GM21825 (cell line): ENCODE results near the gene SPATA13.

Experiments
- ATAC-seq: cut with Tn5 transposase; IDR thresholded peaks from one replicate; pipeline ENCODE4 v1.9.1; 2021; ENCODE audit warnings: mild to moderate bottlenecking, moderate library complexity; ENCODE audit not compliant: unreplicated experiment

Gene SPATA13

DNA sequence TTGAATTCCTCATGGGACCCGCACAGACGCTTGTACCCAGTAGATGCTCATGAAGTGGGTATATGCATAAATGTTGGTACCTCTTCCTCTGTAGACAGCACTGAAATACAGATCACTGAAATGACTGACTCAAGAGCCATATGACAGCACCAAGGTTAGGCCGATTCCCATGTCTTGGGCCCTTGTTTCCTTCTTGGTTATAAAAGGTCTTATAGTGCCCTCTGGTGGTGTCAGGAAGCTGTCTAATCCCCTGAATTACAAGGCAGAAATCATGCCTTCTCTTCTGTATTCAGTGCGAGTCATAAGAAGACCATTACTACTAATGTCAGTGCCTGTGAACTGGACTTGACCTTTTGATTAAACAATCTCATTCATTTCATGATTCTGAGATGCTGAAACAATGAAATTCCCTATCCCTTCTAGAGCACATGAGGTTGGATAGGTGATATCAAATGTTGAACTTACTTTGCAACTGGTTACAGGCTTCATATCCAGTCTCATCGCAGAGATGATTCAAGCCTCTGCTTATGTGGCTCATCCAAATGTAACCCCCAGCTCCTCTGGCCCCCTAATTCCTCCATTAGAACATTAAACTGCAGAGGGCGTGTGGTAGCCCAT is 59.7 kb downstream of the SPATA13 start:
- peak; percentile 31 for ATAC-seq

DNA sequence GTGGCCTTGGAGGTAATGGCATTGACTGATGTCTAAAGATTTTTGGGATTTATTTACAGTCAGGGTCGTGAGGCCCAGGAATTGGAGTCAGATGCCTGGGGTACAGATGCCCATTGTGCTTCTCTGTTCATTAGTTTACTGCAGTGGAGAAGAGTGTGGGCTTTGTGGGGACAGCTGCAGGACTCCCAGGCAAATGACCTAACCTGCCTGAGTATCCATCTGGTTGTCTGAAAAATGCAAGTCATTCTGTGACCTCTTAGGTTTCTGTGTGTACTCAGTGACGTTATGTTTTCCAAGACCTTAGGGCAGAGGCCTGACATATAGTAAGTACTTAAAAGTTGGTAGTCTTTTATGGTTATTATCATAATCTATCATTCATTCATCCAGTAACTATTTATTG is 60.5 kb downstream of the SPATA13 start:
- ATAC-seq = no peak

- no peak for ATAC-seq
Observed at GRCh38 chr13:24222756-24223155, 62.2 kb downstream of the SPATA13 start.

- peak; percentile 45 for ATAC-seq
Observed at GRCh38 chr13:24223341-24224231, 63.1 kb downstream of the SPATA13 start.

- peak; percentile 13 for ATAC-seq
Observed at GRCh38 chr13:24224232-24224680, 63.7 kb downstream of the SPATA13 start.

GRCh38 chr13:24225062-24225461 is 64.5 kb downstream of the SPATA13 start:
- no peak for ATAC-seq

- ATAC-seq = no peak
Observed at GRCh38 chr13:24225930-24226329, 65.4 kb downstream of the SPATA13 start.

- ATAC-seq = no peak
Observed at GRCh38 chr13:24226762-24227161, 66.2 kb downstream of the SPATA13 start.

DNA sequence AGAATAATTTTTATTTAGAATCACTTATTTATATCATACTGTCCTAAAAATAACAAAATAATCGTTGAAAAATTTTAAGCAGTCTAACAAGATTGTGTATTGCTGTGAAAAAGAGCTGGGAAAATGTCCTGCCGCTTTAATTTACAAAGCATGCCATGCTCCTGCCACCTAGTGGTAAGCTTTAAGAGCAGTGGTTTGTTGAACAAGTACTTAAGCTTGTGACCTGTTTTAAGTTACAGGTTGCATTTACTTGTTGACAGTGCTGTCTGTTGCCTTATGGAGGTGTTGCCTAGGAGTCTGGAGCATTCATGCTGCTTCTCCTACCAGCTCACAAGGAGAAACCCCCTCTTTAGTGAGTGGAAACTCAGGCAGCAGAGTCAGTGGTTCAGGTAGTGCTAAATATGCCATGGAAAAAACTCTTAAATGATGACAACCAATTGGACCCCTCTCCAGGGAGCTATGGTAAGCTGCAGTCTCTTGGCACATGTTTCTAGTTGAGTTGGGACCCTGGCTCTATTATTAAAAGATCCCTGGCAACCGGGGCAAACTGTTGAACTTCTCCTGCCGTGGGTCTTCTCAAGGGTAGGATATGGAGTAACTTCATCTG is 68.4 kb downstream of the SPATA13 start:
- ATAC-seq = no peak

DNA sequence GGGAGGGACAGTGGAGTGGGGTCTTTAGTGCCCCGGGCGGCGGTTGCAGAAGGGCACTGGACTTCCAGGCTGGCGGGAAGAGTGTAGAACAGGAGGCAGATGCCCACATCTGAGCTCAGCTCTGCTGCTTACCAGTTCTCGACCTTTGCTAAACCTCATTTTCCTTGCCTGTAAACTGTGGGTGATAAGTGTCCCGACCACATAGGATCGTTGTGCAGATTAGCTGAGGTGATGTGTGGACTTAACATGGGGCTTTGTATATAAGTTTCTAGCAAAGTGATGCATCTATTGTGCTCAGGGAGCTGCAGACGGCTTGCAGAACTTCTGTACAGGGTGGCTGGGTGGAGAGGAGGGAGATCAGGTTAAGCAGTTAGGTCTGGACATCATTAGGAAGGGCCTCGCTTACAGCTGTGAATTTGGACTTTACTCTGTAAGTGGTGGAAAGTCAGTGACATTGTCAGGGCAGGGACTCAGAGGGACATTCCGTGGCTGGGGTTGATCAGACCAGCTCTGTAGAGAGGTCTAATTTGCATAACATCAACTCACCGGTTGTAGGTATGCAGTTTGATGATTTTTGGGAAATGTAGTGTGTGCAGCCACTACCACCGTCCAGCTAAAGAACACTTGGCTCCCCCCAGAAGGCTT is 70.0 kb downstream of the SPATA13 start:
- no peak for ATAC-seq

- no peak for ATAC-seq
Observed at GRCh38 chr13:24231377-24231776, 70.9 kb downstream of the SPATA13 start.

DNA sequence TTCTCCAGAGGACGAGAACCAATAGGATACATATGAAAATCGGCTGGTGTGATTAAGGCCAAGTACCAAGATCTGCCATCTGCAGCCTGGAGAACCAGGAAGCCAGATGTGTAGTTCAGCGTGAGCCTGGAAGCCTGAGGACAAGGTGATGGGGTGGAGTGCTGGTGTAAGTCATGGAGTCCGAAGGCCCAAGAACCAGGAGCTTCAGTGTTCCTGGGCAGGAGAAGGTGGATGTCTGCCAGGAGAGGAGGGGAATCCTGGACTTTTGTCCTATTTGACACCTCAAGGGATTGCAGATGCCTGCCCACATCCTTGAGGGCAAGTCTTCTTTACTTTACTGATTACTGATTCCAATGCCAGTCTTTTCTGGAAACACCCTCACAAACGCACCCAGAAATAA is 71.5 kb downstream of the SPATA13 start:
- ATAC-seq = no peak

GRCh38 chr13:24232474-24232873 is 72.0 kb downstream of the SPATA13 start:
- no peak for ATAC-seq

DNA sequence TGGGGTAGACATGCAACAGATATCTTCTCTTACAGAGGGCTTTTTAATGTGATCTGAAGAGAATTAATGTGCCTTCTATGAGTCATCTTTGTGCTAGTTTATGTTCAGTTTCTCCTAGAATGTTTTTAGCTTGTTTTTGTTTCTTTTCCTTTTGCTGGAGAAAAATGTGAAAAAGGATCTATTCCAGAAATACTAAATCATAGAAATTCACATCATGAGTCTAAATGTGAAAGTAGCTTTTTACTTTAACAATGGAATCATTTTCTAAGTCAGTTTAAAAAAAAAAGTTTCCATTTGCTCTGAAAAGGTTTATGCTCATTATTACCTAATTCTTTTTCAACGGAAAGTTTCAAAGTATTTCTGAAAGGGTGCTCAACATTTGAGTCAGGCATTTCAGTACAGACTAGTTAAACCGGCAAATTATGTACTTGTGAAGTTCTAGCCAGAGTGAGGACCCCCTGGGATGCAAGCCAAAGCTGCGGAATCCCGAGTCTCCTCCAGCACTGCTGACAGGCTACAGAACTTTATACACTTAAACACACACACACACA is 72.9 kb downstream of the SPATA13 start:
- no peak for ATAC-seq

DNA sequence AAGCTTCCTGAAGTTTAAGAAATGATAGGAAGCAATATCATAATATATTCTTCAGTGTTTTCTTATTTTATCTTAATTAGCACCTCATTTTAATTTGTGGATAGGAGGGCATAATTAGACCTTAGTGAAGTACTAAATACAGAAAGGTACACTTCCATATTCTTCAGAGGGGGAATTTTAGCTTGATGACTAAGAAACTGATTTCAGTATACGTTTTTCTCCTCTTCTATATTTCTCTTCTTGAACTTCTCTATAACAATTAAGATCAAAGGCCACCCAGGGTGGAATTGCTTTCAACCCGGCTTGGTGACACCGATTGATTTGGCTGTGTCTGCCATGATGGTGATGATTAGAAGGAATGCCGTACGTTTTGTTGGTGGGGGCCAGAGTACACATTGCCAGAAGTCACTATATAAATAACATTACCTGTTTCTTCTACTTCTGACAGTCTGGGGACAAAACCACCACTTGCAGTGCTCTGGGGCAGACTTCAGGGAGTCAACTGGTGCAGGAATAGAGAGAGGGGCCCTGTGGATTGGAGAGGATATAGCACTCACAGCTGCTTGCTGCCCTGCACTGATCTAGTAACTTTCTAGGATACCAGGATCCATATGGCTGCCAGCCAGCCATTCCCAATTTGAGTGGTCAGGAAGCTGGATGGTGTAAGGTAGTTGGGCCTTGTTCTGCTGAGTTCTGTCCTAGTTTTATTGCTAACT is 73.8 kb downstream of the SPATA13 start:
- no peak for ATAC-seq

DNA sequence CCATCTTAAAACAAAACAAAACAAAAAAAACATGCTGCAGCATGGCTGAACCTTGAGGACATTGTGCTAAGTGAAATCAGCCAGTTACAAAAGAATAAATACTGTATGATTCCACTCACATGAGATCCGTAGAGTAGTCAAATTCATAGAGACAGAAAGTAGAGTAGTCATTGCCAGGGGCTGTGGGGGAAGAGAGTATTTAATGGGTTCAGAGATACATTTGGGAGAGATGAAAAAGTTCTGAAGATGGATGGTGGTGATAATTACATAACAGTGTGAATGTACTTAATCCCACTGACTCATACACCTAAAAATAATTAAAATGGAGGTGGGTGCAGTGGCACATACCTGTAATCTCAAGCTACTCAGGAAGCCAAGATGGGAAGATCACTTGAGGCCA is 76.8 kb downstream of the SPATA13 start:
- ATAC-seq = no peak

DNA sequence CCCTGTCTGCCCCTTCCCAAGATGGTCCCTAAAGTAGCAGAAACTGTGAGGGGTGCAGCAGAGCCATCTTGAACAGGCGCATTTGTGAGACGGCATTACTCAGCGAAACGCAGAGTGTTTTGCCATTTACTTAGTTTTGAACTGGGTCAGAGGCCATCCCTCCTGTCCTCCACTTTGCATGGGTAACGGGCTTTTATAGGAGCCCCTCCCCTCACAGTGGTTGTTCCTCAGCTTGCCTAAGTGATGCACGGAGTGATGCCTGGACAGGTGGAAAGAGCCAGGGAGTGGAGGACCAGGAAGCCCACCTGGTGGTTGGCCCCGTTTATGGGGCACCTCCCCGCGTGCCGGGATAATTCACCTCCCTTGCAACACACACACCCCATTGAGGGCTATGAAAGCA is 80.8 kb downstream of the SPATA13 start:
- no peak for ATAC-seq

- no peak for ATAC-seq
Observed at GRCh38 chr13:24242100-24242499, 81.6 kb downstream of the SPATA13 start.

DNA sequence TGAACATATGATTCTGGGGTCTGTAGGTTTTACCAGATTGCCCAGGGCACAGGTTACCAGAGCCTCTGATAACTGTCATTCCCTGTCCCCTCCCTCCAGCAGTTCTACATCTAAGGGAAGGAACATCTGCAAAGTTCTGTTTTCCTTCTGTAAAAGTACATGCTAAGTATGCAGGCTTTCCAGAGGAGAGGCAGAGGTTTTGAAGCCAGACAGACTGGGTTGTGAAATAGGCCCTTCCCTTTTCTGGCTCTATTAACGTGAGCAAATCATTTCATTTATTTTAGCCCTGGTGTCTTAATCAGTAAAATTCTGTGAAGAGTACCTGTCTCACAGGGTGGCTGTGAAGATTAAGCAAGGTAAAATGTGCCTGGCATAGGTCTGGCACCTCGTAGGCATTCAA is 82.8 kb downstream of the SPATA13 start:
- no peak for ATAC-seq

DNA sequence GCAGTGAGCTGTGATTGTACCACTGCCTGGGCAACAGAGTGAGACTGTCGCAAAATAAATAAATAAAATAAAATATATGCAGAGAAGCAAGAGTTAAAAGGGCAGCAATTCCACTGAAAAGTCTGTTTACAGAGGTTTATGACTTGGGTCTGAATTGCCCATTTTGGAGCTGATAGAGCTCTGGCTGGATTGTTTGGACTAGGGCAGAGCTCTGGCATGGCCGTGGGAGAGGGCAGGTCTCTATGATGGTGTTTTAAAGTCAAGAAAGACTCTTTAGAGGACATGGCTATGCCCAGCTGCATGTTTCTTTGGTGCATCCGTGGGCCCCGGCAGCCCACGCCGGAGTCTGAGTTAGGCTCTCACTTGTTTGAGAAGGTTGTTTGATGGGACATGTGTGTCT is 84.3 kb downstream of the SPATA13 start:
- ATAC-seq = no peak
